ENCODE results near the gene XXYLT1. TPM values are rescaled to one million over a fixed set of nuclear protein-coding genes. Genes with fewer than 3 reads are reported as not detected.
"Not testable (repeated sequence)": the region's sequence is repeated elsewhere in the genome, so short reads cannot be mapped to it uniquely, and the experiment has no call there.

Gene XXYLT1
- total RNA-seq, 1 donor from 2014 or later, result 22.3 TPM

- no peaks in the 10 kb centered on the region for H3K36me3 Mint-ChIP-seq (ENCODE audit: unreplicated experiment)
- H3K27ac Mint-ChIP-seq (ENCODE audit: unreplicated experiment), result no peak overlapping the region
- peaks cover 11% of the 10 kb centered on the region for H3K4me1 Mint-ChIP-seq (ENCODE audit: low read depth, unreplicated experiment)
- peaks cover 2% of the 10 kb centered on the region for H3K9me3 Mint-ChIP-seq (ENCODE audit: unreplicated experiment)
- TF ChIP-seq, protein P1, sequence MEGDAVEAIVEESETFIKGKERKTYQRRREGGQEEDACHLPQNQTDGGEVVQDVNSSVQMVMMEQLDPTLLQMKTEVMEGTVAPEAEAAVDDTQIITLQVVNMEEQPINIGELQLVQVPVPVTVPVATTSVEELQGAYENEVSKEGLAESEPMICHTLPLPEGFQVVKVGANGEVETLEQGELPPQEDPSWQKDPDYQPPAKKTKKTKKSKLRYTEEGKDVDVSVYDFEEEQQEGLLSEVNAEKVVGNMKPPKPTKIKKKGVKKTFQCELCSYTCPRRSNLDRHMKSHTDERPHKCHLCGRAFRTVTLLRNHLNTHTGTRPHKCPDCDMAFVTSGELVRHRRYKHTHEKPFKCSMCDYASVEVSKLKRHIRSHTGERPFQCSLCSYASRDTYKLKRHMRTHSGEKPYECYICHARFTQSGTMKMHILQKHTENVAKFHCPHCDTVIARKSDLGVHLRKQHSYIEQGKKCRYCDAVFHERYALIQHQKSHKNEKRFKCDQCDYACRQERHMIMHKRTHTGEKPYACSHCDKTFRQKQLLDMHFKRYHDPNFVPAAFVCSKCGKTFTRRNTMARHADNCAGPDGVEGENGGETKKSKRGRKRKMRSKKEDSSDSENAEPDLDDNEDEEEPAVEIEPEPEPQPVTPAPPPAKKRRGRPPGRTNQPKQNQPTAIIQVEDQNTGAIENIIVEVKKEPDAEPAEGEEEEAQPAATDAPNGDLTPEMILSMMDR (IDR thresholded peaks at IDR 0.05; ENCODE audit: partially characterized antibody, unreplicated experiment), result no peak
- peaks cover 4% of the 10 kb centered on the region for H3K27me3 Mint-ChIP-seq (ENCODE audit: unreplicated experiment)
- DNase-seq, result no peak
- H3K4me3 Mint-ChIP-seq (ENCODE audit: unreplicated experiment), result no peak overlapping the region
Measured at GRCh38 chr3:195054311-195054710, 216.6 kb downstream of the XXYLT1 start.

DNA sequence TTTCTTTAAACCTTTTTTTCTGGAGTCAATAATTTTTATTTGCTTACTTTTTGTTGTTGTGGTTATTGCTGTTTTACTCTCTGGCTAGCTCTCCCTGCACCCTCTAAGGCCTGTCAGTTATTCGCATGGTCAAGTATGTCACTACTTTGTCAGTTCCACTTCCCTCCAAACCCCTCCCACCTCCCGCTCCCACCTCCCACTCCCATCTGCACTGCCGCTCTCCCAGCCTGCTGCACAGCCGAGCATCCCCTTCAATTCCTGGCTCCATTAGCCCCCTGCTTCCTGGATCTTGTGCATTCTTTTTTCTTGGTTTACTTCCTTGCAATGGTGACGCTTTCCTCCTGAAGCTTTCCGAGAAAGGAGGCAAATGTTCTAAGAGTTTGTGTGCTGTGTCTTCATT lies 218.0 kb downstream of the XXYLT1 start:
- Mint-ChIP-seq H3K27ac (ENCODE audit: unreplicated experiment) (no peak overlapping the region), H3K9me3 (ENCODE audit: unreplicated experiment) (peaks cover 2% of the 10 kb centered on the region), H3K4me3 (ENCODE audit: unreplicated experiment) (no peak overlapping the region), H3K36me3 (ENCODE audit: unreplicated experiment) (no peaks in the 10 kb centered on the region), H3K27me3 (ENCODE audit: unreplicated experiment) (peaks cover 4% of the 10 kb centered on the region), H3K4me1 (ENCODE audit: low read depth, unreplicated experiment) (peaks cover 6% of the 10 kb centered on the region)
- no peak for DNase-seq
- TF ChIP-seq, protein P1 (IDR thresholded peaks at IDR 0.05; ENCODE audit: partially characterized antibody, unreplicated experiment), result no peak

DNA sequence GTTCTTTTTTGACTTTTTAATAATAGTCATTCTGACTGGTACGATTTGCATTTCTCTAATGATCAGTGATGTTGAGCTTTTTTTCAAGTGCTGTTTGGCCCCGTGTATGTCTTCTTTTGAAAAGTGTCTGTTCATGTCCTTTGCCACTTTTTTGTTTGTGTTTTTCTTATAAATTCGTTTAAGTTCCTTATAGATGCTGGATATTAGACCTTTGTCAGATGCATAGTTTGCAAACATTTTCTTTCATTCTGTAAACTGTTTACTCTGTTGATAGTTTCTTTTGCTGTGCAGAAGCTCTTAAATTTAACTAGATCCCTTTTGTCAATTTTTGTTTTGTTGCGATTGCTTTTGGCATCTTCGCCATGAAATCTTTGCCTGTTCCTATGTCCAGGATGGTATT lies 220.7 kb downstream of the XXYLT1 start:
- not testable (repeated sequence) for H3K9me3 Mint-ChIP-seq (ENCODE audit: unreplicated experiment); H3K4me1 Mint-ChIP-seq (ENCODE audit: low read depth, unreplicated experiment); H3K4me3 Mint-ChIP-seq (ENCODE audit: unreplicated experiment); H3K36me3 Mint-ChIP-seq (ENCODE audit: unreplicated experiment); DNase-seq; H3K27me3 Mint-ChIP-seq (ENCODE audit: unreplicated experiment); H3K27ac Mint-ChIP-seq (ENCODE audit: unreplicated experiment)

DNA sequence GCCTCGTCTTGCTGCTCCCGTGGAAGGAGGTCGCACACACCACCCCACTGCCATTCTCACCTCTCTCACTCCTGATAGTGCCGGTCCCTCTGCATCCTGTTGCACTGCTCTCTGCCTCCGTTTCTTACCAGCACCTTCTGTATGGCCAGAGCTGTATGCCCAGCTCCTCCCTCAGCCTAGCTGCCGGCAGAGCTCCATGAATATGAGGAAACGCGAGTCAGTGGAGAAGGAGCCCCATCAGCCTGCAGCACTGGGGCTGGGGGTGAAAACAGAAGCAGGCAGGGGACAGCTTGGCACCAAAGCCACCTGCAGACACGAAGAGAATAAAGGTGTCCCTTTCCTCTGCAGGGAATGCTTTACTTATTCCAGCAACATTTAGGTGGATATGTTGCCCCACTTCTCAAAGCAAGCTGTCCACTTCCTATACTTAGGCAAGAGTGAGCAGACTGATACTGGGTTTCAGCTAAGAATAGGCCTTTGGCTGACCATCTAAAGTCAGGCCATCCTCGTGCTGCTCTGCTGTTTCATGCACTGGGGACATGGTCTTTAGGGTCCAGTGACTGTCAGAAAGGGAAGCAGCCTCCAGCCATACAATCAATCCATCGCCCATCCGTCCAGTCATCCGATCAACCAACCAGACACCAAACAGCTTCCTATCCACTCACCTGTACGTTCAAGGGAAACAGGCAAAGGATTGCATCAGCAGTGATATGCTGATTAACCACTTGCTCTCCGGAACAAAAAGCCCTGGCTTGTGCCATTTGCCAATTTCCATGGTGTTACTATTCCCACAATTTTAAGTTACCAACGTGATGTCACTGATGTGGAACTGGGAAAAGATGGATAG lies 222.7 kb downstream of the XXYLT1 start:
- H3K4me3 Mint-ChIP-seq (ENCODE audit: unreplicated experiment), result no peak overlapping the region
- no peaks in the 10 kb centered on the region for H3K36me3 Mint-ChIP-seq (ENCODE audit: unreplicated experiment)
- H3K27me3 Mint-ChIP-seq (ENCODE audit: unreplicated experiment), result peaks cover 3% of the 10 kb centered on the region
- TF ChIP-seq, protein P1 (IDR thresholded peaks at IDR 0.05; ENCODE audit: partially characterized antibody, unreplicated experiment), result no peak
- H3K27ac Mint-ChIP-seq (ENCODE audit: unreplicated experiment), result no peak overlapping the region
- H3K9me3 Mint-ChIP-seq (ENCODE audit: unreplicated experiment), result no peaks in the 10 kb centered on the region
- DNase-seq, result no peak
- peaks cover 7% of the 10 kb centered on the region for H3K4me1 Mint-ChIP-seq (ENCODE audit: low read depth, unreplicated experiment)

GRCh38 chr3:195047536-195047935 lies 223.4 kb downstream of the XXYLT1 start:
- no peak for DNase-seq
- Mint-ChIP-seq H3K4me3 (ENCODE audit: unreplicated experiment) (no peak overlapping the region), H3K9me3 (ENCODE audit: unreplicated experiment) (no peaks in the 10 kb centered on the region), H3K36me3 (ENCODE audit: unreplicated experiment) (no peaks in the 10 kb centered on the region), H3K27ac (ENCODE audit: unreplicated experiment) (no peak overlapping the region), H3K4me1 (ENCODE audit: low read depth, unreplicated experiment) (peaks cover 2% of the 10 kb centered on the region), H3K27me3 (ENCODE audit: unreplicated experiment) (peaks cover 3% of the 10 kb centered on the region)
- TF ChIP-seq, protein P1 (IDR thresholded peaks at IDR 0.05; ENCODE audit: partially characterized antibody, unreplicated experiment), result no peak

All from glutamatergic neuron (in vitro differentiated cells).